ENCODE measurements around the gene ROPN1L.

The ROPN1L gene

GRCh38 chr5:10423022-10423421, 18.7 kb upstream of the ROPN1L start:
- TF ChIP-seq SIN3A (IDR thresholded peaks at IDR 0.05; ENCODE audit: borderline replicate concordance, insufficient read depth, low read length), result no peak
- TF ChIP-seq POLR2AphosphoS5 (IDR thresholded peaks at IDR 0.05; ENCODE audit: low read depth, low read length), result no peak
- TF ChIP-seq FOXP2 (optimal IDR thresholded peaks at IDR 0.05; ENCODE audit: borderline replicate concordance, extremely low read depth, extremely low read length, insufficient read depth), result no peak
- no peak for TF ChIP-seq TAF1 (IDR thresholded peaks at IDR 0.05; ENCODE audit: borderline replicate concordance, insufficient read depth, low read length)
- no peak for TF ChIP-seq REST (IDR thresholded peaks at IDR 0.05; ENCODE audit: insufficient read depth in 1 of 2, low read depth in 2 of 2, low read length in 2 of 2)

- TF ChIP-seq FOXP2 (optimal IDR thresholded peaks at IDR 0.05; ENCODE audit: borderline replicate concordance, extremely low read depth, extremely low read length, insufficient read depth) (no peak), SIN3A (IDR thresholded peaks at IDR 0.05; ENCODE audit: borderline replicate concordance, insufficient read depth, low read length) (no peak), TAF1 (IDR thresholded peaks at IDR 0.05; ENCODE audit: borderline replicate concordance, insufficient read depth, low read length) (no peak), POLR2AphosphoS5 (IDR thresholded peaks at IDR 0.05; ENCODE audit: low read depth, low read length) (no peak), REST (IDR thresholded peaks at IDR 0.05; ENCODE audit: insufficient read depth in 1 of 2, low read depth in 2 of 2, low read length in 2 of 2) (no peak)
Measured at GRCh38 chr5:10424124-10424731, 17.5 kb upstream of the ROPN1L start.

GRCh38 chr5:10427201-10427600, 14.5 kb upstream of the ROPN1L start:
- TF ChIP-seq SIN3A (IDR thresholded peaks at IDR 0.05; ENCODE audit: borderline replicate concordance, insufficient read depth, low read length), result no peak
- no peak for TF ChIP-seq TAF1 (IDR thresholded peaks at IDR 0.05; ENCODE audit: borderline replicate concordance, insufficient read depth, low read length)
- TF ChIP-seq POLR2AphosphoS5 (IDR thresholded peaks at IDR 0.05; ENCODE audit: low read depth, low read length), result no peak
- TF ChIP-seq REST (IDR thresholded peaks at IDR 0.05; ENCODE audit: insufficient read depth in 1 of 2, low read depth in 2 of 2, low read length in 2 of 2), result no peak
- TF ChIP-seq FOXP2 (optimal IDR thresholded peaks at IDR 0.05; ENCODE audit: borderline replicate concordance, extremely low read depth, extremely low read length, insufficient read depth), result no peak

- TF ChIP-seq POLR2AphosphoS5 (IDR thresholded peaks at IDR 0.05; ENCODE audit: low read depth, low read length) (no peak), SIN3A (IDR thresholded peaks at IDR 0.05; ENCODE audit: borderline replicate concordance, insufficient read depth, low read length) (no peak), TAF1 (IDR thresholded peaks at IDR 0.05; ENCODE audit: borderline replicate concordance, insufficient read depth, low read length) (no peak), REST (IDR thresholded peaks at IDR 0.05; ENCODE audit: insufficient read depth in 1 of 2, low read depth in 2 of 2, low read length in 2 of 2) (no peak), FOXP2 (optimal IDR thresholded peaks at IDR 0.05; ENCODE audit: borderline replicate concordance, extremely low read depth, extremely low read length, insufficient read depth) (no peak)
Measured at GRCh38 chr5:10427978-10428377, 13.7 kb upstream of the ROPN1L start.

All from PFSK-1 (cell line).